NT2/D1 (cell line): Measurements from ENCODE around the gene PROK2.

ENCODE experiments used
- SUZ12 ChIP-seq: IDR thresholded peaks from 2 replicates; pipeline ENCODE4 v1.6.1; 2011; ENCODE audit not compliant: insufficient read length, insufficient read depth; ENCODE audit errors: extremely low read depth
- ZNF274 ChIP-seq: IDR thresholded peaks from 2 replicates; pipeline ENCODE4 v1.6.1; 2011; ENCODE audit warnings: mild to moderate bottlenecking, low read depth, low read length

- TF ChIP-seq ZNF274 (no peak), SUZ12 (no peak)
These were observed 1.8 kb downstream of the PROK2 start for GRCh38 chr3:71783152-71783551.
